GM23248 (cell line): ENCODE results near the gene ZNF91.

Experiments used
- EZH2 ChIP-seq: fragments of 200-600 bp; sonication (generic); IDR thresholded peaks from 2 replicates; pipeline ENCODE4 v1.6.1; 2018; ENCODE audit warnings: antibody characterized with exemption, mild to moderate bottlenecking; ENCODE audit not compliant: insufficient read depth, poor library complexity, severe bottlenecking
- EZH2phosphoT487 ChIP-seq: fragments of 200-600 bp; sonication (generic); IDR thresholded peaks from 2 replicates; pipeline ENCODE4 v1.6.1; 2018; ENCODE audit warnings: antibody characterized with exemption, moderate library complexity, mild to moderate bottlenecking, low read depth; ENCODE audit not compliant: insufficient read depth

DNA sequence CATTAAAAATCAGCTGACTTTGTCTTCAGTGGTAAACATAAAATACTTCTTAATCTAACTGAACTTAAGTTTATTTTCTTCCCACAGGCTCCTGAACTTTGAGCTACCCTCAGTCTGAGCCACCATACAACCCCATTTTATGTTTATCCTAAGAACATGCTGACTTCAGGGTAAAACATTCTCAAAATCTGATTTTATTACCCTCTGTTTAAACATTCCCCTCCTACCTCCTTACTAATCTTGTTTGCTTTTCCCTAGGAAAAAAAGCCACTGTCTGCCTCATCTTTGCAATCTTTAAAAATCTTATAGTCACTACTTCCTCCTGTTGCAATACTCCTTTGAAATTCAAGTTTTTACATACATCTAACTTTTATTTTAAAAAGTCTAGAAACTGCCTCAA, 4.0 kb downstream of the ZNF91 start:
- TF ChIP-seq EZH2 (no peak), EZH2phosphoT487 (no peak)
